Measurements from ENCODE around the gene LTBP1. TPM values are rescaled to one million over a fixed set of nuclear protein-coding genes. Genes with fewer than 3 reads are reported as not detected.

The LTBP1 gene
- total RNA-seq, 2 experiments from 2014 or later = 0.06 TPM; not detected in 1

GRCh38 chr2:33409417-33409955, 462.7 kb downstream of the LTBP1 start:
- Histone ChIP-seq H3K4me1 (ENCODE audit: insufficient read depth, low read length) (no peaks in the 10 kb centered on the region), H3K4me3 (ENCODE audit: low read length) (no peak overlapping the region), H3K27me3 (ENCODE audit: control insufficient read depth in 1 of 2, insufficient read depth in 2 of 2, low read length in 2 of 2) (no peaks in the 10 kb centered on the region), H3K9me3 (ENCODE audit: control insufficient read depth in 1 of 2, insufficient read depth in 1 of 2, low read length in 2 of 2) (no peaks in the 10 kb centered on the region), H3K36me3 (ENCODE audit: insufficient read depth, low read length) (no peaks in the 10 kb centered on the region), H3K27ac (ENCODE audit: low read depth in 1 of 2, low read length in 2 of 2) (no peak overlapping the region)
- Mint-ChIP-seq H3K27ac (no peak overlapping the region), H3K36me3 (ENCODE audit: low read depth) (no peaks in the 10 kb centered on the region), H3K4me1 (ENCODE audit: low read depth) (no peaks in the 10 kb centered on the region), H3K27me3 (no peaks in the 10 kb centered on the region), H3K9me3 (peaks cover 4% of the 10 kb centered on the region), H3K4me3 (no peak overlapping the region)
- intact Hi-C loops (cut with DNase I, micrococcal nuclease) = no loop called here
- ATAC-seq (ENCODE audit: poor library complexity) (no peak), DNase-seq (no peak)
- ChIA-PET CTCF (no interaction called here), POLR2A (no interaction called here)
- no peak for TF ChIP-seq CTCF (IDR thresholded peaks at IDR 0.05)

- CTCF ChIA-PET = interaction anchor here (0.6 kb wide), 1 partner anchor 18 kb away, joined by 4 read pairs; no protein-coding TSS in a partner anchor
- Histone ChIP-seq H3K36me3 (ENCODE audit: insufficient read depth, low read length) (no peaks in the 10 kb centered on the region), H3K4me1 (ENCODE audit: insufficient read depth, low read length) (no peaks in the 10 kb centered on the region), H3K27ac (ENCODE audit: low read depth in 1 of 2, low read length in 2 of 2) (no peak overlapping the region), H3K9me3 (ENCODE audit: control insufficient read depth in 1 of 2, insufficient read depth in 1 of 2, low read length in 2 of 2) (no peaks in the 10 kb centered on the region), H3K27me3 (ENCODE audit: control insufficient read depth in 1 of 2, insufficient read depth in 2 of 2, low read length in 2 of 2) (no peaks in the 10 kb centered on the region), H3K4me3 (ENCODE audit: low read length) (no peak overlapping the region)
- Mint-ChIP-seq H3K4me3 (no peak overlapping the region), H3K4me1 (ENCODE audit: low read depth) (no peaks in the 10 kb centered on the region), H3K9me3 (peaks cover 4% of the 10 kb centered on the region), H3K36me3 (ENCODE audit: low read depth) (no peaks in the 10 kb centered on the region), H3K27ac (no peak overlapping the region), H3K27me3 (no peaks in the 10 kb centered on the region)
- POLR2A ChIA-PET = no interaction called here
- no peak for TF ChIP-seq CTCF (IDR thresholded peaks at IDR 0.05)
- intact Hi-C loops (cut with DNase I, micrococcal nuclease) = no loop called here
- no peak for ATAC-seq (ENCODE audit: poor library complexity)
- DNase-seq = no peak
Measured at GRCh38 chr2:33411765-33412164, 465.0 kb downstream of the LTBP1 start.

- no peak overlapping the region for H3K4me3 Mint-ChIP-seq
- Histone ChIP-seq H3K9me3 (ENCODE audit: control insufficient read depth in 1 of 2, insufficient read depth in 1 of 2, low read length in 2 of 2) (no peaks in the 10 kb centered on the region), H3K4me1 (ENCODE audit: insufficient read depth, low read length) (no peaks in the 10 kb centered on the region), H3K36me3 (ENCODE audit: insufficient read depth, low read length) (no peaks in the 10 kb centered on the region), H3K27ac (ENCODE audit: low read depth in 1 of 2, low read length in 2 of 2) (no peak overlapping the region), H3K4me3 (ENCODE audit: low read length) (no peak overlapping the region), H3K27me3 (ENCODE audit: control insufficient read depth in 1 of 2, insufficient read depth in 2 of 2, low read length in 2 of 2) (no peaks in the 10 kb centered on the region)
- ChIA-PET CTCF (no interaction called here), POLR2A (no interaction called here)
- H3K27me3 Mint-ChIP-seq = no peaks in the 10 kb centered on the region
- peaks cover 4% of the 10 kb centered on the region for H3K9me3 Mint-ChIP-seq
- H3K27ac Mint-ChIP-seq = no peak overlapping the region
- no peaks in the 10 kb centered on the region for H3K4me1 Mint-ChIP-seq (ENCODE audit: low read depth)
- no peak for TF ChIP-seq CTCF (IDR thresholded peaks at IDR 0.05)
- ATAC-seq (ENCODE audit: poor library complexity) (no peak), DNase-seq (peak in 2 of 14 experiments; percentile 1 to 8)
- no peaks in the 10 kb centered on the region for H3K36me3 Mint-ChIP-seq (ENCODE audit: low read depth)
- intact Hi-C loops (cut with DNase I, micrococcal nuclease) = no loop called here
Measured at GRCh38 chr2:33412920-33413319, 466.2 kb downstream of the LTBP1 start.
